PC-3 (cell line): ENCODE data around the gene PEX6. TPM values are rescaled to one million over a fixed set of nuclear protein-coding genes. Genes with fewer than 3 reads are reported as not detected.

ENCODE experiments used
- ATAC-seq: fragments of 200-7000 bp; cut with Tn5 transposase; 2 replicates; pipeline ENCODE4 v1.9.1; 2020; ENCODE audit warnings: mild to moderate bottlenecking, moderate library complexity
- BruUV-seq: library from RNA; stranded (reverse); fragments of 400-500 nt; replicated peaks from 2 replicates; lab custom pipeline; 2021; lab: Mats Ljungman, UMichigan
- CTCF ChIA-PET: fragments of 300-600 bp; sonication (Branson Sonifier 250); formaldehyde crosslinking; loops from one replicate; lab custom pipeline; 2022; ENCODE audit warnings: antibody characterized with exemption; lab: Charles Lee
- POLR2A ChIA-PET: fragments of 300-600 bp; sonication (Branson Sonifier 250); formaldehyde crosslinking; loops from one replicate; lab custom pipeline; 2022; ENCODE audit warnings: antibody characterized with exemption; ENCODE audit not compliant: unreplicated experiment; lab: Charles Lee
- DNase-seq: peaks from one replicate; pipeline ENCODE4 v3.0.0-alpha.2; 2015
- H2AFZ ChIP-seq: fragments of 300-600 bp; sonication (generic); 2 replicates; pipeline ENCODE4 v1.6.0; 2016; ENCODE audit warnings: antibody characterized with exemption, low read length
- H3F3A ChIP-seq: fragments of 300-600 bp; sonication (generic); one replicate; pipeline ENCODE4 v1.6.0; 2017; ENCODE audit warnings: antibody characterized with exemption, low read length, control low read depth, mild to moderate bottlenecking; ENCODE audit not compliant: unreplicated experiment
- H3K27ac ChIP-seq: fragments of 300-600 bp; sonication (generic); 2 replicates; pipeline ENCODE4 v1.5.1; 2016; ENCODE audit warnings: mild to moderate bottlenecking, low read length
- H3K27me3 ChIP-seq: fragments of 300-600 bp; sonication (generic); 2 replicates; pipeline ENCODE4 v1.6.1; 2016; ENCODE audit warnings: low read length, mixed read lengths
- H3K36me3 ChIP-seq: fragments of 300-600 bp; sonication (generic); 2 replicates; pipeline ENCODE4 v1.6.1; 2016; ENCODE audit warnings: low read depth, mixed run types, low read length, mixed read lengths
- H3K4me1 ChIP-seq: fragments of 300-600 bp; sonication (generic); 2 replicates; pipeline ENCODE4 v1.5.1; 2016; ENCODE audit warnings: low read length; ENCODE audit not compliant: insufficient read depth
- H3K4me2 ChIP-seq: fragments of 300-600 bp; sonication (generic); 2 replicates; pipeline ENCODE4 v1.6.0; 2016; ENCODE audit warnings: low read length
- H3K4me3 ChIP-seq: fragments of 300-600 bp; sonication (generic); 2 replicates; pipeline ENCODE4 v1.5.1; 2016; ENCODE audit warnings: mild to moderate bottlenecking, low read length, mixed read lengths
- H3K79me2 ChIP-seq: fragments of 300-600 bp; sonication (generic); 2 replicates; pipeline ENCODE4 v1.6.1; 2017; ENCODE audit warnings: low read length, mixed read lengths
- H3K9ac ChIP-seq: fragments of 300-600 bp; sonication (generic); 2 replicates; pipeline ENCODE4 v1.6.0; 2016; ENCODE audit warnings: mild to moderate bottlenecking, low read length
- H3K9me2 ChIP-seq: fragments of 300-600 bp; sonication (generic); replicated peaks from 2 replicates; pipeline ENCODE4 v1.6.1; 2016; ENCODE audit warnings: mixed run types, low read length, mixed read lengths
- H3K9me3 ChIP-seq: fragments of 300-600 bp; sonication (generic); 2 replicates; pipeline ENCODE4 v1.6.1; 2016; ENCODE audit warnings: low read length, mixed read lengths
- H4K20me1 ChIP-seq: fragments of 300-600 bp; sonication (generic); 2 replicates; pipeline ENCODE4 v1.6.1; 2016; ENCODE audit warnings: low read length, mixed read lengths
- EZH2 ChIP-seq: fragments of 300-600 bp; sonication (generic); IDR thresholded peaks from one replicate; pipeline ENCODE4 v1.6.1; 2017; ENCODE audit warnings: antibody characterized with exemption, mild to moderate bottlenecking, low read length; ENCODE audit not compliant: unreplicated experiment
- EZH2phosphoT487 ChIP-seq: fragments of 300-600 bp; sonication (generic); IDR thresholded peaks from 2 replicates; pipeline ENCODE4 v1.6.1; 2018; ENCODE audit warnings: mild to moderate bottlenecking, antibody characterized with exemption, low read length, borderline replicate concordance
- intact Hi-C: fragments of 100-400 bp; cut with micrococcal nuclease; formaldehyde crosslinking; loops from 2 replicates; pipeline ENCODE4 v1.9.0; 2023
- total RNA-seq: library from RNA; depleted of rRNA; stranded (reverse); fragments of >200 nt; gene quantifications from 2 replicates; pipeline ENCODE4 v1.2.3, GENCODE V29; 2014
- TF ChIP-seq, protein P1 (sequence below): fragments of 300-600 bp; sonication (generic); conservative IDR thresholded peaks from 2 replicates; pipeline ENCODE4 v1.5.1; 2017; ENCODE audit warnings: antibody characterized with exemption, low read depth, mild to moderate bottlenecking, low read length

The PEX6 gene
- total RNA-seq, 1 experiment from 2014 or later: 35.9 TPM

DNA sequence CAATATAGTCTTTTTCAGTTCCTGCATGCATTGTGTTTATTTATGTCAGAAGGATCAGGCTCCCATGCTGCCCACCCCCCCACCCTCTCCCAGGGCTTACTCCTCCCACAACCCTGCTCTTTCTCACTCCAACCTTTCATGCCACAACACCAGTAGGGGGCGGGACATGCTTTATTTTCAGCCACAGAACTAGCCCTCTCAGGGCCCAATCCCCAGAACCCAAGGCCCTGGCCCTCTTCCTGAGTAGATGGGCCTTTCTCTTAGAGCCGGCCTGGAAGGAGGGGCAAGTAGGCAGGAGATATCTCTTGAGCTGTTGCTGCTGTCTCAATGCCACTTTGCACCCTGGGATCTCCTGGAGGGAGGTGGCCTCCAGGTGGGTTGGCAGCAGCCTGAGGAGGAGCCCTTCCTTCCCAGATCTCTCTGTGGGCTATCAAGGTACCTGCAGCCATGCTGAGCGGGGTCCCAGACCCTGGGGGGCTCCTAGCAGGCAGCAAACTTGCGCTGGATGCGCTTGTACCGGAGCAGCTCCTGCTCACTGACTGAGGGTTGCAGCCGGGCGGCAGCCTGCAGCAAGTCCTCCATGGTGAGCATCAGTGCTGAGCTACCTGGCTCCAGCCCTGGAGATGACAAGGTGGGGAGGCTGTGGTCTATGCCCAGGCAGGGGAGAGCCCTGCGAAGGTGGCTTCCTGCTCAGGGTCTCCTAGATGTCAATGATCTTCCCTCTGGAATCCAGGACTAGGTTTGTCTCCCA, 15.0 kb downstream of the PEX6 start:
- ATAC-seq: peak; percentile 9; the same call in 1 of the 2 replicates
- intact Hi-C loops: no loop called here
- Histone ChIP-seq H2AFZ (no peak overlapping the region), H3K9me2 (no peaks in the 10 kb centered on the region), H3K4me2 (no peak overlapping the region), H3K36me3 (no peaks in the 10 kb centered on the region; the same call in 1 of the 2 replicates), H3K4me1 (peaks cover 15% of the 10 kb centered on the region; the same call in 1 of the 2 replicates), H3K4me3 (no peak overlapping the region), H3K79me2 (no peaks in the 10 kb centered on the region), H3F3A (no peaks in the 10 kb centered on the region), H4K20me1 (no peaks in the 10 kb centered on the region), H3K9me3 (no peaks in the 10 kb centered on the region), H3K27ac (no peak overlapping the region), H3K27me3 (no peaks in the 10 kb centered on the region), H3K9ac (no peak overlapping the region)
- CTCF ChIA-PET: no interaction called here
- DNase-seq: peak; percentile 50
- POLR2A ChIA-PET: no interaction called here
- TF ChIP-seq, protein P1, sequence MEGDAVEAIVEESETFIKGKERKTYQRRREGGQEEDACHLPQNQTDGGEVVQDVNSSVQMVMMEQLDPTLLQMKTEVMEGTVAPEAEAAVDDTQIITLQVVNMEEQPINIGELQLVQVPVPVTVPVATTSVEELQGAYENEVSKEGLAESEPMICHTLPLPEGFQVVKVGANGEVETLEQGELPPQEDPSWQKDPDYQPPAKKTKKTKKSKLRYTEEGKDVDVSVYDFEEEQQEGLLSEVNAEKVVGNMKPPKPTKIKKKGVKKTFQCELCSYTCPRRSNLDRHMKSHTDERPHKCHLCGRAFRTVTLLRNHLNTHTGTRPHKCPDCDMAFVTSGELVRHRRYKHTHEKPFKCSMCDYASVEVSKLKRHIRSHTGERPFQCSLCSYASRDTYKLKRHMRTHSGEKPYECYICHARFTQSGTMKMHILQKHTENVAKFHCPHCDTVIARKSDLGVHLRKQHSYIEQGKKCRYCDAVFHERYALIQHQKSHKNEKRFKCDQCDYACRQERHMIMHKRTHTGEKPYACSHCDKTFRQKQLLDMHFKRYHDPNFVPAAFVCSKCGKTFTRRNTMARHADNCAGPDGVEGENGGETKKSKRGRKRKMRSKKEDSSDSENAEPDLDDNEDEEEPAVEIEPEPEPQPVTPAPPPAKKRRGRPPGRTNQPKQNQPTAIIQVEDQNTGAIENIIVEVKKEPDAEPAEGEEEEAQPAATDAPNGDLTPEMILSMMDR: peak; percentile 53
- TF ChIP-seq EZH2phosphoT487: no peak
- TSS peak; percentile 8 for BruUV-seq

DNA sequence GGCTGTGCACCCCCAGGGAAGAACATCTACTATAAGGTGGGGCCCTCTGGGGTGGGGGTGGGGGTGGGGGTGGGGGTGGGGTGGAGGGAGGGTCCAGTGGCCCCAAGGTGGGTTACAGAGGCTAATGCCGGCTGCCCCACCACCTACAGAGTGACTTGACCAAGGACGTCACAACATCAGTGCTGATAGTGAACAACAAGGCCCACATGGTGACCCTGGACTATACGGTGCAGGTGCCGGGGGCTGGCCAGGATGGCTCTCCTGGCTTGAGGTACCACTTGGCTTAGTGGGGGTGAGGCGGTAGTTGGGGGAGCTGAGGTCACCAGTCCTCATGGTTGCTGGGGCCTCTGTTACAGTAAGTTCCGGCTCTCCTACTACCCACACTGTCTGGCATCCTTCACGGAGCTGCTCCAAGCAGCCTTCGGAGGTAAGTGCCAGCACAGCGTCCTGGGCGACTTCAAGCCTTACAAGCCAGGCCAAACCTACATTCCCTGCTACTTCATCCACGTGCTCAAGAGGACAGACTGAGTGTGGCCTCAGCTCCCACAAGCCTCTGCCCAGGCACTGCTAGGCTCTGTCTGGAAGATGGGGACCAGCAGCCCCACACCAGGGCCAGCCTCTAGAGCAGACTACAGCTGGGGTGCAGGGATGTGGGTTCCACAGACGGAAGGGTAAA, 15.7 kb downstream of the PEX6 start:
- POLR2A ChIA-PET: no interaction called here
- H3K9me3 ChIP-seq: no peaks in the 10 kb centered on the region
- H3K27me3 ChIP-seq: no peaks in the 10 kb centered on the region
- BruUV-seq: no TSS peak
- H3K4me2 ChIP-seq: no peak overlapping the region
- no peak for DNase-seq
- H3K27ac ChIP-seq: no peak overlapping the region
- H2AFZ ChIP-seq: no peak overlapping the region
- intact Hi-C loops: no loop called here
- ATAC-seq: no peak
- no peaks in the 10 kb centered on the region for H3K79me2 ChIP-seq
- CTCF ChIA-PET: no interaction called here
- H3K4me1 ChIP-seq: peaks cover 15% of the 10 kb centered on the region; the same call in 1 of the 2 replicates
- TF ChIP-seq, protein P1: no peak
- no peak for TF ChIP-seq EZH2
- TF ChIP-seq EZH2phosphoT487: no peak
- no peak overlapping the region for H3K4me3 ChIP-seq
- H3K36me3 ChIP-seq: no peaks in the 10 kb centered on the region; the same call in 1 of the 2 replicates
- H3F3A ChIP-seq: no peaks in the 10 kb centered on the region
- H3K9ac ChIP-seq: no peak overlapping the region
- no peaks in the 10 kb centered on the region for H3K9me2 ChIP-seq
- no peaks in the 10 kb centered on the region for H4K20me1 ChIP-seq
